GM12865 (cell line): ENCODE results near the gene PNMA8C.

ENCODE experiments used
- DNase-seq: peaks from one replicate; pipeline ENCODE4 v3.0.0; 2010; ENCODE audit warnings: low read depth
- H3K4me3 ChIP-seq: 2 replicates; pipeline ENCODE4 v1.5.1; 2011; ENCODE audit warnings: mild to moderate bottlenecking, low read depth, low read length, control low read depth
- CTCF ChIP-seq: IDR thresholded peaks from 2 replicates; pipeline ENCODE4 v1.5.1; 2011; ENCODE audit warnings: low read length, control low read depth, low read depth, inconsistent platforms; ENCODE audit not compliant: insufficient read depth; ENCODE audit errors: missing control alignments

PNMA8C gene

DNA sequence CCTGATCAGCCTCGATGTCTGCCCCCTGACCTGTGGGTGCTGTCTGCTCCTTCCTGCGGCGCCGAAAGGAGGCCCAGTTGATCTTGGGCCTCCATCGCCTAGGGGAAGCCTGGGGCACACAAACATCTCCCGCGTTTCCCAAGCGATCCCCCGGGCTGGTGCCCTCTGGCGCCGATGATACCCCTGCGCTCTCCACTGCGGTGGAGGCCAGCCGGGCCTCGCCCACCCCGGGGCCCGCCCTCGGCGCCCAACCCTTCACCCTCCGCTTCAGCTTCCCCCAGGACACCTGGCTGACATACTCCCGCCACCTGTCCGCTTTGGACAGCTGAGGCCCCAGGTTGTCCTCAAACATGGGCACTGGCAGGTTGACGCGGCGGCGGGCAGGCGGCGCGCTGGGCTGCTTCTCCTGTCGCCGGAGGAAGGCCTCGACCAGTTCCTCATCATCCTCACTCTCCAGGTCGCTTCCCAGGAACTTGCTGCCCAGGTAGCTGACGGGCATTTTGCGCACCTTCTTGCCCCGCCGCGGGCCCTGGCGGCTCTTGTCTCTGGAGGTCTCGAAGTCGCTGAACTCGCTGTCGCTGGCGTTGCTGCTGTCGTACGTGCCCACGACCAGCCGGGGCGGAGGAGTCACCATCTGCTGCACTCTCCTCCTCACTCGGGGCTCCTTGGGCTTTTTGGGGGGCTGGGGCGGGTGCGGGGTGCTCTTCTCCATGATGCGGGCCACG lies 16.6 kb downstream of the PNMA8C start:
- no peak for DNase-seq
- no peak overlapping the region for H3K4me3 ChIP-seq
- TF ChIP-seq CTCF = no peak

GRCh38 chr19:46411088-46411924 lies 17.4 kb downstream of the PNMA8C start:
- no peak for DNase-seq
- H3K4me3 ChIP-seq = no peak overlapping the region
- TF ChIP-seq CTCF = no peak

DNA sequence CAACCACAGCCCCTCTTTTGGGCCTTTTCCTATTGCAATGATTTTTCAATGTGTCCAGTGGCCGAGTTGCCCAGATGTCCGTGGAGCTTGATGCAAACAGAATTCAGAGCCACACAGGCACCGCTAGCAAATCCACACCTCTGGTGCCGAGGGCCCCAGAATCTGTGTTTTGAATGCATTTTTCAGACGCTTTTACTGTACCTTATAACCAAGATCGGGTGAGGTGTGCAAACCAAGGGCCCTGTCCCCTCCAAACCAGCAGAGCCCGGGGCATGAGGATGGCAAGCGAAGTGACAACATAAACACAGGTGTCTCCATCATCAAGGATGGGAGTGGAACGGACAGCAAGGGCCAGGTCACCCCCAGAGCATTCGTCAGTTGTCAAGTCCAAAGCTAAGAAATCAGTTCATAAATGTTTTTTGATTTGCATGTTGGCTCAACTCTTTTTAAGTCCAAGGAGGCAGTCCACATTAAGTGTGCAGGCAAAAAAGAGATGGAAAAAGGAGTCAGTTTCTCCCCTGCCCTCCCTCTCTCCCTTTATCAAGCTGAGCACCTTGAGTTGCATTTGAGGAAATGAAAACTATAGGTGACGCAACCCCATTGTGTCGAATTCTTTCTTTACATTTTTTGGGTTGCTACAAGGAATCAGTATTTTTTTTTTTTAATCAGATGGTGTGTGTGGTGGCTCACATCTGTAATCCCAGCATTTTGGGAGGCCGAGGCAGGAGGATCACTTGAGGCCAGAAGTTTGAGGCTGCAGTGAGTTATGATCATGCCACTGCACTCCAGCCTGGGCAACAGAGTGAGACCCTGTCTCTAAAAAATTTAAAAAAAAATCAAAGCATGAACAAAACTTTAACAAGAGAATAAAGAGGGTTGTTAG lies 18.3 kb downstream of the PNMA8C start:
- no peak overlapping the region for H3K4me3 ChIP-seq
- no peak for DNase-seq
- no peak for TF ChIP-seq CTCF

GRCh38 chr19:46409191-46409590 lies 19.5 kb downstream of the PNMA8C start:
- H3K4me3 ChIP-seq = no peak overlapping the region
- TF ChIP-seq CTCF = no peak
- no peak for DNase-seq

- no peak overlapping the region for H3K4me3 ChIP-seq
- no peak for DNase-seq
- TF ChIP-seq CTCF = no peak
These were observed 20.1 kb downstream of the PNMA8C start for GRCh38 chr19:46408664-46409039.

GRCh38 chr19:46407856-46408663 lies 20.7 kb downstream of the PNMA8C start:
- DNase-seq = no peak
- TF ChIP-seq CTCF = no peak
- H3K4me3 ChIP-seq = no peak overlapping the region
